Embryonic facial prominence (tissue), 1 donor: ENCODE measurements around the gene DGKH.
A peak's percentile ranks its signal among the peaks of the same experiment; 100 is the strongest.

ENCODE experiments used
- DNase-seq: peaks from one replicate; pipeline ENCODE4 v3.0.0-alpha.2; 2016; ENCODE audit errors: extremely low spot score

Gene DGKH

GRCh38 chr13:42228527-42228926 is 180.1 kb downstream of the DGKH start:
- DNase-seq, result no peak

GRCh38 chr13:42229287-42229686 is 180.8 kb downstream of the DGKH start:
- no peak for DNase-seq

- DNase-seq, result no peak
These were observed 184.2 kb downstream of the DGKH start for GRCh38 chr13:42232671-42233070.

- no peak for DNase-seq
These were observed 185.3 kb downstream of the DGKH start for GRCh38 chr13:42233726-42234125.

GRCh38 chr13:42239161-42239560 is 190.7 kb downstream of the DGKH start:
- DNase-seq, result no peak

GRCh38 chr13:42239644-42240043 is 191.2 kb downstream of the DGKH start:
- DNase-seq, result no peak

GRCh38 chr13:42246541-42246940 is 198.1 kb downstream of the DGKH start:
- DNase-seq, result no peak

GRCh38 chr13:42247883-42248282 is 199.4 kb downstream of the DGKH start:
- DNase-seq, result no peak

- DNase-seq, result no peak
These were observed 207.4 kb downstream of the DGKH start for GRCh38 chr13:42255886-42256285.

- no peak for DNase-seq
These were observed 210.3 kb downstream of the DGKH start for GRCh38 chr13:42258747-42259146.

GRCh38 chr13:42259515-42259914 is 211.1 kb downstream of the DGKH start:
- DNase-seq, result no peak

- no peak for DNase-seq
These were observed 212.6 kb downstream of the DGKH start for GRCh38 chr13:42260903-42261654.

- no peak for DNase-seq
These were observed 218.0 kb downstream of the DGKH start for GRCh38 chr13:42266473-42266872.

GRCh38 chr13:42270160-42270856 is 221.9 kb downstream of the DGKH start:
- DNase-seq, result no peak

GRCh38 chr13:42270857-42271215 is 222.4 kb downstream of the DGKH start:
- DNase-seq, result no peak

- DNase-seq, result peak; percentile 93
These were observed 223.1 kb downstream of the DGKH start for GRCh38 chr13:42271337-42272114.

GRCh38 chr13:42272115-42272803 is 223.8 kb downstream of the DGKH start, which contains the start of gene AKAP11:
Gene AKAP11 (plus strand): TSS chr13:42272152. CDS start chr13:42286349, 14,197 bp downstream.
- peak; percentile 69 for DNase-seq

GRCh38 chr13:42272804-42273175 is 224.3 kb downstream of the DGKH start:
- DNase-seq, result no peak

- no peak for DNase-seq
These were observed 226.1 kb downstream of the DGKH start for GRCh38 chr13:42274386-42275097.

GRCh38 chr13:42275098-42275471 is 226.6 kb downstream of the DGKH start:
- DNase-seq, result no peak

GRCh38 chr13:42275506-42275905 is 227.1 kb downstream of the DGKH start:
- no peak for DNase-seq
